DMS79 (cell line): ENCODE data around the gene PLCH1.

Experiments
- DNase-seq: peaks from one replicate; lab custom pipeline; 2025; lab: John Stamatoyannopoulos, UW

Gene PLCH1

DNA sequence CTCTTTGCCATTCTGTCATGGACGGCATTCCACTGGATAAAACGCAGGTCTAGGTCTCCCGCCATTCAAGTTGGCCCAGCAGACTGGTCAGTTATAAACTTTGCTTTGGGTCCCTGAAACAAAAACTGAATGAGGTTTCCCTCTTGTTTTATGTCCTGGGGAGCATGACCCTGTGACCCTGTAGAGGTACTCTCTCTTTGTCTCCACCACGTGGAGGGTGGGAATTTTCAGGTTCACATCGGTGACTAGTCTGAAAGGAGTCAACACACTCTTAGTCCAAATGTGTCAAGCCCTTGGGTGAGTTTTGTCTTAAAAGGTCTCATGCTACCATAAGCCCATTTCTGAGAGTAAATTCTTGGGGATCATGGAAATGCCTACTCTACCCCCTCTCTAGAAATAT lies 139.9 kb downstream of the PLCH1 start:
- no peak for DNase-seq

DNA sequence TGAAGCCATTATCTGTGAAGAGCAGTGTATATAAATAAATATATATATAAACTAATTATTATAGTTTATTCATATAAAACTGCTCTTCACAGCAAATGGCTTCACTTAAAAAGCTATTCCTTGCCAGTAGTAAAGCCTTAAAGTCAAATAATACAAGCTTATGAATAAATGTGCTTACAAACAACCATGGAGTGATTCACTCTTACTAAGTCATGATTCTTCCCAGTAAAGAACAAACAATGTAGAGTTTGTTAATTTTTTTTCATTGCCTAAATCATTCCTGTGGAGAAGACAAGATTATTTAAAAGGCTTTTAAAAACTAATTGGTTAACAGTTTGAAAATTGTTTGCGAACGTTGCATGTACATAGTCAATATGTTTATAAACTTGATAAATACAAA lies 140.7 kb downstream of the PLCH1 start:
- no peak for DNase-seq

DNA sequence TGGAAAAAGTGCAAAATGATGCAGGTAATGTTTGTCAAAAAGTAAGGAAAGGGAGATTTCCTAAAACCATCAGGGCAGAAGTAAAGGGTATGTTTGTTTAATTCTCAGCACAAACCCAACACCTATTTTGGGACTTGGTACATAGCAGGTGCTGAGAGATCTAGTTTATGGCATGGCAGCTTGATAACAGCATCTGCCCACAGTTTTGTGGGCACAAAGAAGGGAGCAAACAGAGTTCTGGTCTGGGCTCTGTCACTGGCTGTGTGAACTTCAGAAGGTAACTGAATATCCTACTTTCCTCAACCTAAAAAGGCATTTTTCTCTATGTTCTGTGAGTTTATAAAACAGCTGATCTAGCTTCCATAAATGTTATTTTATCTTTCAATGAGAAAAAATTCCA lies 141.6 kb downstream of the PLCH1 start:
- DNase-seq, result no peak

DNA sequence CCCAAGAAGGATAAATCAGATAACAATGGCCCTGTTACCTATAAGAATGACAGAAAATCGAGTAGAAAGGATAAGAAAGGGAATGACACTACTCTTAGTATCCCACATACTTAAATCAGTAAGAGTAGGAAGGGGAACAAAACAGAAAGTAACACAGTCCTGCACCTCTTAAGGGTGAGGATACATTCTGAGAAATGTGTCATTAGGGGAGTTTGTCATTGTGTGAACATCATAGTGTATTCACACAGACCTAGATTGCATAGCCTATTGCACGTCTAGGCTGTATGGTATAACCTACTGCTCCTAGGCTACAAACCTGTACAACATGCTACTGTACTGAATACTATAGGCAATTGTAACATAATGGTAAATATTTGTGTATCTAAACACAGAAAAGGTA lies 142.6 kb downstream of the PLCH1 start:
- DNase-seq, result no peak

DNA sequence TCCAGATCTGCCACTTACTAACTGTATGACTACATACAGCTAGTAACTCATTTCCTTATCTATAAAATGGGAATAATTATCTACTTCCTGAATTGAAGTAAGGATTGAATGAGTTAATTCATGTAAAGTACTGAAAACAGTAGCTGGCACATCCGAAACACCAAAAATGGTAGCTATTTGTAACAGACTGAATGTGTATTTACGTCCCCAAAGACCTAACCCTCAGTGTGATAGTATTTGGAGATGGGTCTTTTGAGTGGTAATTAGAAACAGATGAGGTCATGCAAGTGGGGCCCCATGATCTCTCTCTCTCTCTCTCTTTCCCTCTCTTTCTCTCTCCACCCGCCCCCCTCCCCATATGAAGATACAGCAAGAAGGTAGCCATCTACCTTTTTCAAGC lies 146.2 kb downstream of the PLCH1 start:
- no peak for DNase-seq

DNA sequence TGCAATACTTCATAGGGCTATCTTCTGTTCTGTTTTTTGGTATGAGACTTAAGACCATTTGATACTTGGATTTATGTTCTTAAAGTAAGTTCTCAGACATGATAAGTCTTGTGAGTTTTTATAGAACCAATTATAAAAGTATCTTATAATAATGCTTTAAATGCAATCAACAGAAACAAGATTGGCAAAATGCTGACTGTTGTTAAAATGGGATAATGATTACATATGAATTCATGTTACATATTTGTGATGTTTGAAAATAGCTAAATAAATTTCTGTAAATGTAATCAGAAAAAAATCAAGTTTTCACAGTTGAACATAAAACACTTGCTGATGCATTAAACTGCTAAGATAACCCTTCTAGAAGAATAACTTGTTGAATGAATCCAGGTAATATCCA lies 148.3 kb downstream of the PLCH1 start:
- no peak for DNase-seq

DNA sequence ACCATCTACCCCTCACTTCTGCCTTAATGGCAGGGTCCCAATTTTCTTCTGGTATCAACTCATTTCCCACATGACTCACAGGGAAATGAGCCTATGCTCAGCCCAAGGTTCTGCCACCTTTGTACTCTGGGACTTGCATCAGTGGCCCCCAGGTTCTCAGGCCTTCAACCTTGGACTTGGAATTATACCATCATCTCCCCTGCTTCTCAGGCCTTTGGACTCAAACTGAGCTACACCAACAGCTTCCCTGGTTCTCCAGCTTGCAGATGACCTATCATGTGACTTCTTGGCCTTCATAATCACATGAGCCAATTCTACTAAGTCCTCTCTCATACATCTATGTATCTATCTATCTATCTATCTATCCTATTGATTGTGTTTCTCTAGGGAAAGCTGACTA lies 149.5 kb downstream of the PLCH1 start:
- no peak for DNase-seq

DNA sequence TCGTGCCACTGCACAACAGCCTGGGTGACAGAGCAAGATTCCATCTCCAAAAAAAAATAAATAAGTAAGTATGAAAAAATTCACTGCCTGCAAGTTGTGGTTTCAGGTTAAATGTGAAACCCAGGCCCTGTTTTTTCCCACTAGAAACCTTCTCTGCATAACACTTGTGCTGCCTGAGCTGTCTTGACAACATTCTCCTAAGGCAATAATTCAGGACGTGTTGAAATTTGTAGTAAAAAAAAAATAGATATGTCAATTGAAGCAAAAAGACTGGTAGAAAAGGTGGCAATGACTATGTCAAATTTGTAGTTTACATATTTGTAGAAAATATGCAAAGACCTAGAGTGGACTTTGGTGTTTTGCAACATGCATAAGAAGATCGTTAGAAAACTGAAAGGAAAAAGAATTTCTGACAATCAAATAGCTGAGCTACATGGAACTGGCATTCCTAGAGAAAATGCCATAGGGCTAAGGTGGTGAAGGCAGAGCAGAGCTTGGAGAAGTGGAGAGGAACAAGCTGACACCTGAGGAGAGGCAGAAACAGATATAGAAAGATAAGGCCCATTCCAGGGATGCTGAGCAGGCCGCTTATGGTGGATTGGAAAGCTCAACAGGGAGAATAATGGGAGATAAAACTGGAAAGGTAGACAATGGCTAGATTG lies 150.2 kb downstream of the PLCH1 start:
- no peak for DNase-seq

DNA sequence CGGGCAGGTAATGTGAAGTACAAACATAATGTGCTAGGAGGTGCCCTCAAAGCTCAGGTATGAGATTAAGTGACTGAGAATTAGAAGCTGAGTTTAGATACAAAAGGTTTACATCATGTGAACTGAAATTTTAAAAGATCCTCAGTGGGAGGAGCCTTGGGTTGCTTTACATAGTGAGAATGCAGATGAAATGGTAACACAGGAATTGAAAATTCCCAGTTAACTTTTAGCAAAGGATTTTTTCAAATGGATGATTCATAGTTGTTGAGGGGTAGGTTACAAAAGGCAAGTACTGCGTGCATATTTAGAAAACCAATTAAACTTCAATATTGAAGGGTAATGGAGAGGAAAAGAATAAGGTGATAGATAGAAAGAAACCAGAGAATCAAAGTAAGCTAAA lies 157.3 kb downstream of the PLCH1 start:
- DNase-seq, result no peak

DNA sequence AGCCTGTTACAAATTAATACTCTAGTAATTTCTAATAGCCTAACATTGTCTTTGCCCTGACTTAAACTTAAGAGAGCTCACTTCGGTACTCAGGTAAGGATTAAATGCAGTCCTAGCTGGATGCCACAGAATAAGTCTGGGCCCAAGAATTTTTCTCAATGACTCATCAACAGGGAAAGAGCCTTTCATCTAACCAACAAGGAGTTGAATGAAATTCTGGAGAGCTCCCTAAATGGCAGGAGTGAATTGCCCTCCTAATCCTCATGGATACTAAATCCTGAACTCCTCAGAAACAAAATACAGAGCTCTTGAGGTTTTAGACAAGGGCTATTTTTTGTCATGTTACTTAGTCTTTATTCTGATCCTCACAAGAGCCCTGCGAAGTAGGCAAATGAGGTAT lies 159.5 kb downstream of the PLCH1 start:
- no peak for DNase-seq

DNA sequence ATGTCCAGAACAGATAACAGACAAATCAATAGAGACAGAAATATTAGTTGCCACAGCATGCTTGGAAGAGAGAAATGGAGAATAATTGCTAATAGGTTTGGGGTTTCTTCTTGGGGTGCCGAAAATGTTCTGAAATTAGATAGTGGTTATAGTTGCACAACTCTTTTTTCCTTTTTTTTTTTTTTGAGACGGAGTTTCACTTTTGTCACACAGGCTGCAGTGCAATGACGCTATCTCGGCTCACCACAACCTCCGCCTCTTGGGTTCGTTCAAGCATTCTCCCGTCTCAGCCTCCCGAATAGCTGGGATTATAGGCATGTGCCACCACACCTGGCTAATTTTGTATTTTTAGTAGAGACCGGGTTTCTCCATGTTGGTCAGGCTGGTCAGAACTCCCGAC lies 163.3 kb downstream of the PLCH1 start:
- DNase-seq, result no peak

DNA sequence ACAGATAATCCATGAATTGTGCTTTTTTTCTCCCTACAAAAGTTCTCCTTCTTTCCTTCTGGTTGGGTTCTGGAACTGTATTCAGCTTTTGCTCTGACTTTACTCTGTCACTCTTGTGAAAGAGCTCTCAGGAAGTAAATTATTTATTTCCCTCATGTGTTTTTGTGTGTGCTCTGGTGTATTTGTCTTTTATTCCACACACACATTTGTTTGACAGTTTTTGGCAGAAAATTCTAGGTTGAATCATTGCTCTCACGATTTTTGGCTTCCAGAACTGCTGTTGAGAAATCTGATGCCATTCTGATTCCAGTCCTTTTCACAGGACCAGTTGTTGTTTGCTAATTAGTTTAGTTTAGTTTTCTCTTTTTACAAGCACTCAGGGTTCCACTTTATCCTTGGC lies 172.8 kb downstream of the PLCH1 start:
- no peak for DNase-seq

DNA sequence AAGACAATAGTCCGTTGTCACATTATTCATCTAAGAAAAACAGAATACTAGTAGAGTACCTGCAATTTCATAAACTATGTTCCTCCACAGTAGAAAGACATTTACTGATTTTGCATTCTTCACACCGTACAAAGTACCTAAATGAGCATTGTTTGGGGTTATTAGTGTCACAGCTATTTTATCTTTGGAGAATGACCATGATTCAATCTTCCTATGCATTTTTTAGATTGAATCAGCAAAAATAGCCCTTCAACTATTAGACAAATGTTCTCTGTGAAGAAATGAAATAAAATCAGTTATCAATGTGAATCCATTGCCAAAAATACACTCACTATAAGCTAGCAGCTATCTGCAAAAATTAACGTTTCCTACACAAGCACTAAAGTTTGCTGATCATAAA lies 176.6 kb downstream of the PLCH1 start:
- DNase-seq, result no peak

DNA sequence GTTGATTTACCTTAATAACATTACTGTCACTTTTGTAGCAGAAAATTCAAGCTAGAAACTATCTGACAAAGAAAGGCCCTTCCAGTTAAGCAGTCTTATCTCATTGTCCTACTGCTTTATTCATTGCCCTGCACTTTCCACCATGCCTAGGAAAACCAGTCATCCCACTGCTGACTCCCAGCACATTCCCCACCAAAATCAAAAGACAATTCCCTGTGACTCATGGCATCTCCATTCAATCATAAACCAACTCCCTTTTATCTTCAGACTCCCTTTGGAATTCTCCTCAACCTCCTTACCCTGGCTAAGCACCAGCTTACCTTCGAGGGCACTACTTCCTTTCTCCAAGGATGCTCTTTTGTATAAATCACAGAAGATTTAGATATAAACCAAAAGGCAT lies 184.3 kb downstream of the PLCH1 start:
- no peak for DNase-seq

DNA sequence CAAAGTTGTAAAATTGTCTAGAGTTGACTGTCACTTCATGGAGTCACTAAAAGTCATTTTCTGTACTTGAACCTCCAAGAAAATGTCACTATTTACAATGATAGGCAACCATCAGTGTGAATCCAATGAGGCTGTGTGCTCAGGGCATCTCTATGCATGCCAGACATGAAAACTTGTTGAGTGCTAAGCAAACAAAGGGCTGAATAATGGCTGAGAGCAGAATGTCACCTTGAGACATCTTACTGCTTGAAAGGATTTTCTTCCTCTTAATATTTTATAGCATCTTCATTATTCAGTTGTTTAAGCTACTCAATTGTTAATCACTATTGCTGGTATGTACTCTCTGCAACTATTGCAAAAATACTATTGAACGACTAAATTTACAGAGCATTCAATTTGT lies 184.7 kb downstream of the PLCH1 start:
- peak; percentile 43 for DNase-seq

DNA sequence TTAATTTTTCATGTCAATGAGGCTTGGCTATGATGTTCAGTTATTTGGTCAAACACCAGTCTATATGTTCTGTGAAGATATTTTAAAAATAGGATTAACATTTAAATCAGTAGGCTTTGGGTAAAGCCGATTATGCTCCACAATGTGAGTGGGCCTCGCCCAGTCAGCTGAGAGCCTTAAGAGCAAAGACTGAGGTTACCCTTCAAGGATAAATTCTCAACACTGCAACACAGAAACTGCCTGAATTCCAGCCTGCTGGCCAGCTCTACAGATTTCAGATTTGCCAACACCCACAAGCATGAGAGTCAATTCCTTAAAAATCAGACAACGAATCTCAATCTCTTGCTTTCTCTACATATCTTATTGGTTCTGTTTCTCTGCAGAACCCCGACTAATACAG lies 188.3 kb downstream of the PLCH1 start:
- no peak for DNase-seq

DNA sequence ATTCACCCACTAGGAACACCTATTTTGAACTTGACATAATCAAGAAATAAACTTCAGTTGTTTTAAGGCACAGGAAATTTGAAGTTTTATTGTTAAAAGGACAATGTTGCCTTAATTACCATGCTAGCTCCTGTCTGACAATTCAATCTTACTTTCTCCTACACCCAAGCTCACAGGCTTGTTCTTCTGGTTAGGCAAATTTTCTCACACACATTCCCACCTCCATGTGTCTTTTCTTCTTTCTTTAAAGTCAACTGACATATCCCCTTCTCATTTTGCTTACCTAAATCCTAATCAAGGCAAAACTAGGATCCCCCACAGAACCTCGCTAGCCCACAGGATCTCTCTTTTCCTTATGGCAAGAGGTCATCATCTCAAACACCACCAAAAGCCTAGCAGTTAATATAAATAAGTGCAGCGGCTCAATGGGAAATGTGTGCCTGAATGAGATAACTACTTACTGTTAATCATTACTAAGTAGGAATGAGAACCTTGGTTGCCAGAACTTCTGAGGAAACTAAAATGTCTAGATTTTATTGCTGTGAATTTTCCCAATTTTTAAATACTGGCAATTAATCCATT lies 189.3 kb downstream of the PLCH1 start:
- no peak for DNase-seq

DNA sequence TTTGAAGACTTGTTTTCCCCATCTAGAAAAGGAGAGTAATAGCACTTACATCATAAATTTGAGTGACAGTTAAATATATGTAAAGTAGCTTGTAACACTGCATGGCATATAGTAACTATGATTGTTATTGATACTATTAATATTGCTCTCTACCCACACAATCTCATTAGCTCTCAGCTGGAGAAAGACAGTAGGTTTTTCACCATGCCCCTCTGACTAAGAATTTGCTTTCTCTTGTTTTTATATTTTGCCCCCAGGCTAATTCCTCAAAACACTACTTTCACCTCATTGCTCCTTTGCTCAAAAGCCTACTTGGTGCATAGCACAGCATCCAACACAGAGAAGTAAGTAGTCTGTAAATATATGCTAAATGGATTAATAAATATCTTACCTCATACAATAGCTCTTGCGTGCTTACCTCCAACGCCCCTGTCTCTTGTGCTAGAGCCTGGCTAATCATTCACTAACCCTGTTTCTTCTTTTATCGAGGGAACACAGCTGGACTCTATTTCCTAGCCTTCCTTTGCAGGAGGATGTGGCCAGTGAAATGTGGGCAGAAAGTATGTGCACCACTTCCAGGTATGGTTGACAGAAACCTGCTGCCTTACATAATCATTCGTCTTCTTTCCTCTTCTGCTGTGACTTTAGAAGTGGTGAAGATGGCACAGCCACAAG lies 190.0 kb downstream of the PLCH1 start:
- DNase-seq, result no peak

DNA sequence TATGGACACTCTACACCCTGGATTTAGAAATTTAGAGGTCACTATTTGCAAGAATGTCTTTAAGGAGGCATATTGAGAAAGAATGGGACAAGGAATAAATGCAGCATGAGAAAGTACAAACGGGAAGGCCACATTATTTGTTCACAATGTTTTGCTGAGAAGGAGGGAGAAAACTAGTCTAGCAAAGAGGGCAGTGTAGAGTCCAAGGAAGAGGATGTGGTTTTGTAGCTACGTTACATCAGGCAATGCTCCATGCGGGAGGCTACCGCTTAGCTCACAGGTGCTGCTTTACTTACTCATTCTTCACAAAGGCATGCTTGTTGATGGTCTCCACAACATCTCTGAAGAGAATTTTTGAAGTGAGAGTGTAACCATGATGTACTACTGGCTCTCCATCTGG lies 191.1 kb downstream of the PLCH1 start:
- DNase-seq, result no peak

DNA sequence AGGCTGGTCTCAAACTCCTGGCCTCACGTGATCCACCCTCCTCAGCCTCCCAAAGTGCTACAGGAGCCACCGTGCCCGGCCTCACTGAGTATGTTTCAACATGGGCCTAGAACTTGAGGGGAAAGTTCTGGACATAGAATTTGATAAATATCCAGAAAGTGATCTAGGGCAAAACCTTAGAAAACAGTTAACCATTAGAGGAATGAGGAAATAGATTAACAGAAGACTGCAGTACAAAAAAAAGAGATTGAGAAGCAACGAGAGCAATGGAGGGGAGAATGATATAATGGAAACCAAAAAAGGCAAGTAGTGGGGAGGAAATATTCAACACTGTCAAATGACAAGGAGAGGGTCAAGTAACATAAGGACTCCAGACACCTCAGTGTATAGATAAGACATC lies 191.5 kb downstream of the PLCH1 start:
- no peak for DNase-seq

DNA sequence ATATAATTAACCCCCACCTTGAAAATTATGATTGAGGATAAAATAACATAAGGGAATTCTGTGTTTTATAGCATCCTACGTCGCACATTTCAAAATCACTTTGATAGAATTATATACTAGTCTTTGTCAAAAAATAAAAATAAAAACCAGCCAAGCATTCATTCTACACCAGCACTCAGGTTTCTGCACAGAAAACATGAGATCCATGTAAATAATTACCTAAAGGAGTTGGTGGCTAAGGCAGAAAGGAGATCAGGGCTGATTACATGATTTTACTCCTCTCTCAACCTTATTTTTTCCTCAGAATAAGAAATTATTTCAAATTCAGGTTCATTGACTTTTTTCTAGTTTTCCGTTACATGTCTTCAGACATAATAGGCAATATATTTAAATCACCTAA lies 194.5 kb downstream of the PLCH1 start:
- DNase-seq, result no peak

DNA sequence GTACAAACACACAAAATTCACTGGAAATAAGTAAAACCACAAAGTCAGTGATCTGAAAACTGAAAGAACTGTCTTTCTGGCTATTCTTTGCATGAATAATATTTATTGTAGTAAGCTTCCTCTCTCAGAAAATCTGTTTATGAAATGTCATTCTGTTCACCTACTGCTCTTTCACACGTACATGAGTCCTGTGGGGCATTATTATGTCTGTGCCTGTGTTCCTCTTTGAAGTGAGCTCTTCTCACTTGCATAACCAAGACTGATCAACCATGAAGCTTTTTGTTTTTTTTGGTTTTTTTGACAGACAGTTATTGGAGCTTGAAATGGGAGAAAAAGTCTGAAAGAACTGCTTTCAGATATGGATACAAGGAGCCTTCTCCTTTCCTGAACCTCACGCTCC lies 195.8 kb downstream of the PLCH1 start:
- no peak for DNase-seq

DNA sequence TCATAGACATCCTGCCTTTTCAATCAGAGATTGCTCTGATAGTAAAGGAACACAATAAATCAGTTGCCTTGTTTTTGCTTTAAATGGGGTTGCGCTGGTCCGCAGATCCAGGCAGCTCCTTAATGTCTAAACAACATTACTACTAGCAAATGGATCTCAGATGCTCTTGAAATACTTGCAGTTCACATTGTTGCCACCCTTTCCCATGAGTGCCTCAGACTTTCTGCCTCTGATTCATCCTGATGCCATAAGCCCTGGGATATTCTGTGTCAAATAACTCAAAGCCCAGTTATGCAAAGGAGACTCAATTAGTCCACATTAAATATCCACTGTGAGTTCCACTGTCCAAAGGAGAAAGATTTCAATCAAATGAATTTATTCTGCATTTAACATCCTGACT lies 196.7 kb downstream of the PLCH1 start:
- DNase-seq, result no peak

DNA sequence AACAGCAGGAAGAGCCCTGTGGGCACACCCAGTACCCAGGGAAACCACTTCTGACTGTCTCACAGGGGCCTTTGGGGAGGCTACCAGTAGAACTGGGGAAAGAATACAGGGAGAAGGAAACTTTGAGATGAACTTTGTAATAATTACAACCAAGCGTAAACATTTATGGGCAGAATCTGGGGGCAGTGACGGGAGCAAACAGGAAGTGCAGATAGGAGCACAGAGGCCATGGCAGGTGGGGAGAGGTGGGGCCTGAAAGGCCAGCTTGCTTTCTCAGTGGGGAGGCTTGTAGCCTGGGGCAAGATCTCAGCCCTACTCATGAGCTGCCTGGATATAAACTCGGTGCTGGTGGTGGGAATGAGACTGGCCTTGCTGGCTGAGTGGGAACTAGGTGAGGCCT lies 209.8 kb downstream of the PLCH1 start:
- no peak for DNase-seq
